Gastroesophageal sphincter (tissue), 4 donors: ENCODE results near the gene KCTD19. TPM values are rescaled to one million over a fixed set of nuclear protein-coding genes. Genes with fewer than 3 reads are reported as not detected.

Experiments
- ATAC-seq: fragments of 150-250 bp; one replicate; pipeline ENCODE4 v1.9.1; 2016; ENCODE audit warnings: mild to moderate bottlenecking, moderate library complexity
- H3K27ac ChIP-seq, 4 donors: fragments of 200-600 bp; sonication (generic) in 3 of 4; 1 replicate in 3 of 4; 2 replicates in 1 of 4; pipeline ENCODE4 v1.5.1; 2016 to 2019
- H3K27me3 ChIP-seq: fragments of 200-600 bp; sonication (generic); one replicate; pipeline ENCODE4 v1.5.1; 2019
- H3K36me3 ChIP-seq, 2 donors: fragments of 200-600 bp; sonication (generic); one replicate each; pipeline ENCODE4 v1.5.1; 2019; ENCODE audit warnings: control low read depth in 1 of 2
- H3K4me1 ChIP-seq, 3 donors: fragments of 200-600 bp; sonication (generic); 1 replicate in 2 of 3; 2 replicates in 1 of 3; pipeline ENCODE4 v1.5.1; 2016 to 2019; ENCODE audit warnings: control low read depth in 2 of 3
- H3K4me3 ChIP-seq, 2 donors: fragments of 200-600 bp; sonication (generic); one replicate each; pipeline ENCODE4 v1.5.1; 2019; ENCODE audit warnings: mild to moderate bottlenecking in 1 of 2, moderate library complexity in 1 of 2
- H3K9me3 ChIP-seq, 3 donors: fragments of 200-600 bp; sonication (generic); one replicate each; pipeline ENCODE4 v1.5.1; 2017 to 2019; ENCODE audit warnings: control low read depth in 2 of 3
- CTCF ChIP-seq, 4 experiments: fragments of 200-600 bp in 2 of 4; fragments of 450-650 bp in 2 of 4; sonication (generic) in 1 of 4; IDR thresholded peaks; one replicate each; pipeline ENCODE4 v1.5.1; 2017 to 2019; ENCODE audit warnings: antibody characterized with exemption in 4 of 4, mild to moderate bottlenecking in 2 of 4, moderate library complexity in 2 of 4
- EP300 ChIP-seq: sonication (generic); formaldehyde crosslinking; IDR thresholded peaks from one replicate; pipeline ENCODE4 v1.6.1; 2017; ENCODE audit warnings: antibody characterized with exemption, mild to moderate bottlenecking
- POLR2A ChIP-seq, 2 donors: fragments of 450-650 bp; IDR thresholded peaks; one replicate each; pipeline ENCODE4 v1.6.1; 2017; ENCODE audit warnings: antibody characterized with exemption in 2 of 2, mild to moderate bottlenecking in 2 of 2, moderate library complexity in 1 of 2
- POLR2AphosphoS5 ChIP-seq: sonication (generic); formaldehyde crosslinking; IDR thresholded peaks from one replicate; pipeline ENCODE4 v1.6.1; 2017; ENCODE audit warnings: antibody characterized with exemption
- WGBS, 2 donors: methylation state at CpG; one replicate each; pipeline ENCODE4 v1.1.5; 2018; ENCODE audit warnings: low coverage in 1 of 2; 5-methylcytosine and 5-hydroxymethylcytosine counted together
- total RNA-seq, 4 donors: library from RNA; depleted of rRNA; stranded (reverse); fragments of >200 nt; gene quantifications; one replicate each; pipeline ENCODE4 v1.1.0, GENCODE V29; 2016

Gene KCTD19
- total RNA-seq, 4 donors from 2014 or later = 0.13 to 0.19 TPM; not detected in 2

- Histone ChIP-seq H3K27me3 (no peaks in the 10 kb centered on the region), H3K9me3 (no peaks in the 10 kb centered on the region), H3K4me3 (peak overlapping the region in 1 of 2 donors; percentile 72), H3K27ac (no peak overlapping the region), H3K4me1 (peaks cover 0 to 27% (median 11%) of the 10 kb centered on the region in 3 donors), H3K36me3 (peaks cover 0 to 15% of the 10 kb centered on the region in 2 donors)
- ATAC-seq = no peak
- TF ChIP-seq CTCF (IDR thresholded peaks at IDR 0.05) = no peak
- TF ChIP-seq EP300 = no peak
- TF ChIP-seq POLR2A (IDR thresholded peaks at IDR 0.05) = no peak
- 69 to 100% methylated on average over 2 to 4 of the region's 15 CpGs for WGBS, 2 donors
These were observed 46.2 kb downstream of the KCTD19 start for GRCh38 chr16:67280090-67281015.

- peak within 1 kb of the TSS in 3 of 4 donors; percentile 63 to 72 (median 71) for H3K27ac ChIP-seq
These were observed 47.0 kb downstream of the KCTD19 start, which contains the start of gene PLEKHG4 for GRCh38 chr16:67279296-67280089. Gene PLEKHG4, plus strand, starts transcription at chr16:67279532. Its CDS starts 513 bp downstream, at chr16:67280045.

DNA sequence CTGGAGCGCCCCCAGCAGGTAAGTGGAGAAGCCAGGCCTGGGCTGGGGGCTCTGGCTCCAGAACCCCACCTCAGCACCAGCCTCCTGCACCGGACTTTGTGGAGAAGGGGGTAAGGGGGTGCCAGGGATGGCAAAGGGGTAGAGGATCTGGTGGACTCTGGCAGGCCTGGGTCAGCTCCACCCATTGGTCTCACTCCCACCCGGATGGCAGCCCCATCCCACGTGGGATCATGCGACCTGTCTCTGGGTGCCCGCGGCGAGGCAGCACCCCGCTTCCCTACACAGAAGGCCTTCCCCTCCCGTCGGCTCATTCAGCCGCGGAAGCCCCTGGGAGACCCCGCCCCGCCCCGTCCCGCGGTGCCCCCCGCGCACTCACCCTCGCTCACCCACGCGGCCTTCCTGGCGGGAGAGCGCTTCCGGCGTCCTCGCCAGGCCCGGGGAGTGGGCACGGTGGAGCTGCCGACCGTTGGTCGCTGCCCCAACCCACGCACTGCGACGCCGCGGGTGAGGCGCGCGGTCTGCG lies 47.7 kb downstream of the KCTD19 start:
- WGBS, 2 donors = no CpG with 5 or more reads among the region's 42 CpGs
- peak overlapping the region in 3 of 4 donors; percentile 63 to 72 (median 71) for H3K27ac ChIP-seq

More at GRCh38 chr16:67279296-67280089, 47.0 kb downstream of the KCTD19 start, which contains the start of gene PLEKHG4:
- WGBS, 2 donors = 58% methylated on average over 6 of the region's 83 CpGs; no CpG with 5 or more reads in 1 of the 2 donors
- ATAC-seq = peak; percentile 93
- TF ChIP-seq POLR2AphosphoS5 = no peak
- TF ChIP-seq EP300 = no peak
- TF ChIP-seq CTCF (IDR thresholded peaks at IDR 0.05) = peak in 3 of 4 experiments; percentile 73 to 87 (median 83)
- TF ChIP-seq POLR2A (IDR thresholded peaks at IDR 0.05) = peak in 1 of 2 donors; percentile 8
- Histone ChIP-seq H3K36me3 (peaks cover 0 to 15% of the 10 kb centered on the region in 2 donors), H3K27me3 (no peaks in the 10 kb centered on the region), H3K9me3 (no peaks in the 10 kb centered on the region), H3K4me1 (peaks cover 0 to 27% (median 11%) of the 10 kb centered on the region in 3 donors), H3K4me3 (peak within 1 kb of the TSS; percentile 39 to 72)

More for the DNA sequence above, 47.7 kb downstream of the KCTD19 start:
- peak overlapping the region; percentile 39 to 72 for H3K4me3 ChIP-seq
- H3K9me3 ChIP-seq = no peaks in the 10 kb centered on the region
- TF ChIP-seq EP300 = no peak
- no peak for TF ChIP-seq POLR2AphosphoS5
- TF ChIP-seq POLR2A (IDR thresholded peaks at IDR 0.05) = no peak
- TF ChIP-seq CTCF (IDR thresholded peaks at IDR 0.05) = no peak
- no peaks in the 10 kb centered on the region for H3K27me3 ChIP-seq
- peaks cover 0 to 27% (median 11%) of the 10 kb centered on the region in 3 donors for H3K4me1 ChIP-seq
- ATAC-seq = peak; percentile 47
- peaks cover 0 to 15% of the 10 kb centered on the region in 2 donors for H3K36me3 ChIP-seq
